Hepatocyte (in vitro differentiated cells): ENCODE results near the gene DCLK2.

Experiments used
- EZH2 ChIP-seq: fragments of 200-600 bp; sonication (generic); IDR thresholded peaks from 2 replicates; pipeline ENCODE4 v1.6.1; 2016; ENCODE audit warnings: antibody characterized with exemption, mild to moderate bottlenecking, borderline replicate concordance
- TF ChIP-seq, protein P1 (sequence below): fragments of 200-600 bp; sonication (generic); IDR thresholded peaks from 2 replicates; pipeline ENCODE4 v1.5.1; 2016; ENCODE audit warnings: antibody characterized with exemption, mild to moderate bottlenecking; ENCODE audit not compliant: poor library complexity

GRCh38 chr4:150115851-150116250, 37.6 kb downstream of the DCLK2 start:
- TF ChIP-seq, protein P1, sequence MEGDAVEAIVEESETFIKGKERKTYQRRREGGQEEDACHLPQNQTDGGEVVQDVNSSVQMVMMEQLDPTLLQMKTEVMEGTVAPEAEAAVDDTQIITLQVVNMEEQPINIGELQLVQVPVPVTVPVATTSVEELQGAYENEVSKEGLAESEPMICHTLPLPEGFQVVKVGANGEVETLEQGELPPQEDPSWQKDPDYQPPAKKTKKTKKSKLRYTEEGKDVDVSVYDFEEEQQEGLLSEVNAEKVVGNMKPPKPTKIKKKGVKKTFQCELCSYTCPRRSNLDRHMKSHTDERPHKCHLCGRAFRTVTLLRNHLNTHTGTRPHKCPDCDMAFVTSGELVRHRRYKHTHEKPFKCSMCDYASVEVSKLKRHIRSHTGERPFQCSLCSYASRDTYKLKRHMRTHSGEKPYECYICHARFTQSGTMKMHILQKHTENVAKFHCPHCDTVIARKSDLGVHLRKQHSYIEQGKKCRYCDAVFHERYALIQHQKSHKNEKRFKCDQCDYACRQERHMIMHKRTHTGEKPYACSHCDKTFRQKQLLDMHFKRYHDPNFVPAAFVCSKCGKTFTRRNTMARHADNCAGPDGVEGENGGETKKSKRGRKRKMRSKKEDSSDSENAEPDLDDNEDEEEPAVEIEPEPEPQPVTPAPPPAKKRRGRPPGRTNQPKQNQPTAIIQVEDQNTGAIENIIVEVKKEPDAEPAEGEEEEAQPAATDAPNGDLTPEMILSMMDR, result no peak
- no peak for TF ChIP-seq EZH2
